ENCODE measurements around the gene ADCY6.

Gene ADCY6

GRCh38 chr12:48788854-48789775 lies at the start of gene ADCY6:
ADCY6 (minus strand) TSS chr12:48789089; CDS start chr12:48783434, 5,655 bp downstream.
- DNase-seq: peak in 45 of 51 donors; percentile 15 to 77 (median 59)

DNA sequence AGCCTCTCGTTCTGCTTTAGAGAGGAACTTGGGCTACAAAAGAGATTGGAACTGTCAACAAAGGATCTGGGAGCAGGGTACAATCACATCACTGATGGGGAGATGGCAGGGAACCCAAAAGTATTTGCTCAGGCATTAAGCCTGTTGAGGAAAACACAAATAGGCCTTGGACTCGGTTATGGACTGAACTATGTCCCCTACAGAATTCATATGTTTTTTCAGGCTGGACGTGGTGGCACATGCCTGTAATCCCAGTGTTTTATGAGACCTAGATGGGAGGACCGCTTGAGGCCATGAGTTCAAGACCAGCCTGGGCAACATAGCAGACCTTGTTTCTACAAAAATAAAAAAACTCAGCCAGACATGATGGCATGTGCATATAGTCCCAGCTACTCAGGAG lies 49.2 kb upstream of the ADCY6 start:
- DNase-seq: no peak

GRCh38 chr12:48832321-48833060 lies 43.6 kb upstream of the ADCY6 start:
- no peak for DNase-seq

DNA sequence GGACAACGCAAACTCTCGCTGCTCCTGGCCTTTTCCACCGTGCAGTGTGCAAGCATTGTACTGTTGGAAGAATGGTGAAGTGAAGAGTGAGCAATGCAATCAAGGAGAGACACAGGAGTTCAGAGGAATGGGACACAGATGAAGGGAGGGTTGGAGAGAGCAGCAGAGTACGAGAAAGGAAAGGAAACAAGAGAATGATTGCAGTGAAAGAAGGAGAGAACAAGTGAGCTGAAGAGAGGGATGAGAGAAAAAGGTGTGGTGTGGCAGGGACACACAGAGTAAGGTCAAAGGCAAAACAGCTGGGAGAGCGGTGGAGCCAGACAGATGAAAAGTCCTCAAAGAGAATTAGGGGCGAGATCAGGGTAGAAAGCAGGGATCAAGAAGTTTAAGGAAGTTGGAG lies 42.4 kb upstream of the ADCY6 start:
- no peak for DNase-seq

DNA sequence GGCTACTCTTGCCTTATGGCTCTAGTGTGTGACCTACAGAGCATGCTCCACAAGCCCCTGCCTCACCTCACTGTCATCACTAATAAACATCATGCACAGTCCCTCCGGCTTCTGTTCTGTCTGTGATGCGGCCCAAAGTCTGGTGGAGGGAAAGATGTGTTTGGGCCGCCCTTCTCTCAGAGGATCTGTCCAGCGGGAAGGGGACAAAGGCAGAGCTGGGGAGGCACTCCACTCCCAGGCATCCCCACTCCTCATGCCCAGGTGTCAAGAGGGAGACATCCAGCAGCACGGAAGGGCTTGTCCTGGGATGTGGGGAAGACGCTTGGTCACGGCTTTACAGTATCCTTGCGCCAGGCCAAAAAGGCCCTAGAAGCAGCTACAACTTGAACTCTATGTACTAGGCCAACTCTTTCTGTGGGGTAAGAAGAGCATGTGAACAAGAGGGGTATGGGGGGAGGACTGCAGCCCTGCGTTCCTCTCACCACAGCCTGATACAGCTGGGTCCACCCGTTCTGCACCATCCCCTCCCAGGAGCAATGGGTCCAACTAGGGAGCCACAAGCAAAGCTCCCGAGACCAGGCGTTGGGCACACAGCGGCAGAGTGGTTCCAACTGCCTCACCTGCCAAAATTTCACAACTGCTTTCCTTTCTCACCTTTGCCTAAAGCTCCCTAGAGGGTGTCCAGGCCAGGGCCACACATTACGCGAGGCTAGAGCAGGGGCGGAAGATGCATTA lies 40.1 kb upstream of the ADCY6 start:
- DNase-seq: no peak

GRCh38 chr12:48828293-48828692 lies 39.4 kb upstream of the ADCY6 start:
- DNase-seq: no peak

DNA sequence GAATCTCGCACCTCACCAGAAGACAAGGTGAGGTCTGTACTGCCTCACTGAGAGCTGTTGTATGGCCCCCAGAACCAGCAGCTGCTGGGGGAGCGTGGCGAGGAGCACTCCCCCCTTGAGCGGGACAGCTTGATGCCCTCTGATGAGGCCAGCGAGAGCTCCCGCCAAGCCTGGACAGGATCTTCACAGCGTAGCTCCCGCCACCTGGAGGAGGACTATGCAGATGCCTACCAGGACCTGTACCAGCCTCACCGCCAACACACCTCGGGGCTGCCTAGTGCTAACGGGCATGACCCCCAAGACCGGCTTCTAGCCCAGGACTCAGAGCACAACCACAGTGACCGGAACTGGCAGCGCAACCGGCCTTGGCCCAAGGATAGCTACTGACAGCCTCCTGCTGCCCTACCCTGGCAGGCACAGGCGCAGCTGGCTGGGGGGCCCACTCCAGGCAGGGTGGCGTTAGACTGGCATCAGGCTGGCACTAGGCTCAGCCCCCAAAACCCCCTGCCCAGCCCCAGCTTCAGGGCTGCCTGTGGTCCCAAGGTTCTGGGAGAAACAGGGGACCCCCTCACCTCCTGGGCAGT lies 38.7 kb upstream of the ADCY6 start:
- no peak for DNase-seq

DNA sequence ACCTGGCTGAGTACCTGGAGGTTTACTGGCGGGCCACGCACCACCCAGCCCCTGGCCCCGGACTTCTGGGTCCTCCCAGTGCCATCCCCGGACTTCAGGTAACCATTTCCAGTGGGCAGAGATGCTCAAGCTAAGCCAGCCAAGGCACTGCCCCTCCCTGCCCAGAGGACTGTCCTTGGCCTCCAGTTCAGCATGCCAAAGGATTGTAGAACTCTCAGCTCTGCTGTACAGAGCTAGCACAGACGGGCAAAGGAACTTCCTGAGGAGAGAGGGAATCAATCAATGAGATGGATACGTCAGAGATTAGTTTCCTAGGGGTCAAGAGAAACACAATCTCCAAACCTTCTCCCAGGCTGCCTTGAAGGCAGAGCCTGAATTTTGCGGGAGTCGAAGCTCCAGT lies 38.1 kb upstream of the ADCY6 start:
- DNase-seq: no peak

DNA sequence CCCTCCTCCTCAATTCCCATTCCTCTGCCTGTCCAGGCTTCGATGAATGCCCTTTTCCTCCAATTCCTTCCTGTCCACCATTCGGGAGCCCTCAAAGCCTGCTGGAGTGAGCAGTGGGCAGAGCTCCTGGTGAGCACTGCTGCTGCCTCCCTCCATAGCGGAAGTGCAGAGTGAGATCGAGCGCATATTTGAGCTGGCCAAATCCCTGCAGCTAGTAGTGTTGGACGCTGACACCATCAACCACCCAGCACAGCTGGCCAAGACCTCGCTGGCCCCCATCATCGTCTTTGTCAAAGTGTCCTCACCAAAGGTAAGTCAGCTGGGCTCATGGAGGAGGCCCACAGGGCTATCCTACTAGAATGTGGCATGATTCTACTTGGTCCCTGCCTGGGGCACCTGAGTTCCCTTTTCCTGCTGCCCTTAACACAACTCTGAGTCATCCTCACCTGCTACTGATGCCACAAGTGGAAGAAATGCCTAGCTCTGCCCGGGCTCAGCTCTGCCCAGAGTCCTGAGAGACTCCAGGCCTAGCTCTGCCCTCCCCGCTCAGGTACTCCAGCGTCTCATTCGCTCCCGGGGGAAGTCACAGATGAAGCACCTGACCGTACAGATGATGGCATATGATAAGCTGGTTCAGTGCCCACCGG lies 37.4 kb upstream of the ADCY6 start:
- DNase-seq: no peak

DNA sequence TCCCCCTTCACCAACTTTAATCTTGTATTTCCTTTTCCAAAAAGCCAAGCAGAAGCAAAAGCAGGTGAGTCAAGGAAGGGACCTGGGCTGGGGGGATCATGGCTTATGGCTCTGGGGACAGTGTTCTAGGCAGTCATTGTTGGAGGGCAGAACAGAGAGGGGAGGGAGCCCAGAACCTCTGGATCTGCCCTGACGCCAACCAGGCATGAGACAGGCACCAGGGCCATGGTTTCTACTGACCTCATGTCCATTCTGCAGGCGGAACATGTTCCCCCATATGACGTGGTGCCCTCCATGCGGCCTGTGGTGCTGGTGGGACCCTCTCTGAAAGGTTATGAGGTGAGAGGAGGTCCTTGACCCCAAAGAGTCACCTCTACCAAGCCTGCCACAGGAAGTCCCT lies 36.0 kb upstream of the ADCY6 start:
- DNase-seq: no peak

- DNase-seq: no peak
These were observed 35.2 kb upstream of the ADCY6 start for GRCh38 chr12:48824112-48824511.

GRCh38 chr12:48823281-48823680 lies 34.4 kb upstream of the ADCY6 start:
- DNase-seq: no peak

GRCh38 chr12:48822711-48823110 lies 33.8 kb upstream of the ADCY6 start:
- no peak for DNase-seq

GRCh38 chr12:48822139-48822538 lies 33.2 kb upstream of the ADCY6 start:
- DNase-seq: no peak

DNA sequence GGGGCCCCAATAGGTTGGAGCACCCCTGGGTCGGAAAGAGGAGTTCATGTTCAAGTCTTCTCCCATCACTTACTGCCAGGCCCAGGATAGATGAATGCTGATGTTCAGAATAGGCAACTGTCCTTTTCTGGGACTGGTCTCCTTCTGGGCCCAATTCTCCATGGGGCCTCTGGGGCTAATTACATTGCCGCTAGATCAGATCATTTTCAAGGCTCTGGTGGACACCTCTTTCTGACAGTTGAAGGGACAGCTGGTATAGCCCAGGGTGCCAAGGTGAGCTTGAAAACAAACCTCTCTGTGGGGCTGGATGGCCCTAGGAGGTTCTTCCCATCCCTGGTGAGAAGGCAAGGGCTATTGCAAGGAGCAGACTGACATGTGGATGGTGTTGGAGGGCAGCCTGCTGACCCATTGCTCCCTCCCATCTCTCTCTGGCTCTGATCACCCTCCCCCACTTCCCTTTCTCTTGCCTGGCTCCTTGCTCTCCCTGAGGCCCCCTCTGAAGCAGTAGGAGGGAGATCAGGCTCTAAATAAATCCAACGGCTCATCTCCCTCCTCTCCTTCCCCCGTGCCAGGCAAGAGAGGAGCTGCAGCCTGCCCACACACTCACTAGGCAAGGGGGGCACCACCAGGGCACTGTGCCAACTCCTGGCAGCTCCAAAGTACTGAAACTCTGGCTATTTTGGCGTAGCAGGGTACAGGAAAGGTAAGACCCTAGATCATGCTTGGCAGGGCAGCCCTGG lies 31.3 kb upstream of the ADCY6 start:
- DNase-seq: peak in 2 of 51 donors; percentile 5 to 28

DNA sequence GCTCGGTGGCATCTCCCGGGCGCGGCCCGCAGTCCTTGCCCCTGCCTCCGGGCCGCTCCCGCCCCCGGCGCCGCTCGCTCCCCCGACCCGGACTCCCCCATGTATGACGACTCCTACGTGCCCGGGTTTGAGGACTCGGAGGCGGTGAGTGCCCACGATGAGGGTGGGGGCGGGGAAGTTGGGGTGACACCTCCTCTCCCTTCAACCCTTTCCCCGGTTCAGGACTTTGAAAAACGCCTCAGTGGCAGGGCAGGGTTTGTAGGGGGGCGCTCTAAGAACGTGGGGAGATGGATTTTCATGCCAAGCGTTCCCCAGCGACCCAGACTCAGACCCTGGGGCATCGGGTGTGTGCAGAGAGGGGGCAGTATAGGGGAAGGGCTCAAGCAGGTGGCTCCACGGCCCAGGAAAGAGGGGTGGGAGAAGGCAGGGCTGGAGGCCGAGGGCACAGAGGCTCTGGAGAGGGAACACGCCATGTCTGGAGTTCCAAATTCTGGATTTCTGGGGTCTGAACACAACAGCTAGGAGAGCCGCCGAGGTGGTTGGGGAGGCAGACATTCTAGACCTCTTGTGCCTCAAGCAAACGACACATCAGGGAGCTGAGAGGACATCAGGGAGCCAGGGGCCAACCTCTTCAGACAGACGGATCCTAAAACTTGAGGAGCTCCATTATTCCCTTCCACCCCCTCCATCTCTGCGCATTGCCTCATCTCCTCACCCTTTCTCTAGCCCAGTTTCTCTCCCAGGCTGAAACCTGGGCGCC lies 30.1 kb upstream of the ADCY6 start:
- peak in 4 of 51 donors; percentile 5 to 44 (median 24) for DNase-seq

- DNase-seq: peak in 30 of 51 donors; percentile 10 to 60 (median 32)
These were observed 29.3 kb upstream of the ADCY6 start, which contains the start of gene CACNB3 for GRCh38 chr12:48817873-48818830. CACNB3 (plus strand) TSS chr12:48818496; CDS start chr12:48818930, 434 bp downstream.
